Tibial artery (tissue), 4 donors: ENCODE data around the gene CAT.

Experiments
- DNase-seq, 2 donors: peaks; one replicate each; pipeline ENCODE4 v3.0.0-alpha.2; 2019
- H3K27ac ChIP-seq, 2 donors: fragments of 200-600 bp; sonication (generic) in 1 of 2; 1 replicate in 1 of 2; 2 replicates in 1 of 2; pipeline ENCODE4 v1.5.1; 2018 to 2019; ENCODE audit warnings: mild to moderate bottlenecking in 1 of 2
- H3K27me3 ChIP-seq, 2 donors: fragments of 200-600 bp; sonication (generic) in 1 of 2; one replicate each; pipeline versions ENCODE4 v1.5.1 to v1.6.0; 2016 to 2019
- H3K36me3 ChIP-seq, 3 donors: fragments of 200-600 bp; sonication (generic) in 2 of 3; one replicate each; pipeline ENCODE4 v1.5.1; 2016 to 2019; ENCODE audit warnings: mild to moderate bottlenecking in 2 of 3
- H3K4me1 ChIP-seq, 4 donors: fragments of 200-600 bp; sonication (generic) in 2 of 4; 1 replicate in 3 of 4; 2 replicates in 1 of 4; pipeline ENCODE4 v1.5.1; 2016 to 2019
- H3K4me3 ChIP-seq, 2 donors: fragments of 200-600 bp; sonication (generic) in 1 of 2; 1 replicate in 1 of 2; 2 replicates in 1 of 2; pipeline ENCODE4 v1.5.1; 2018 to 2019; ENCODE audit warnings: mild to moderate bottlenecking in 2 of 2
- H3K9me3 ChIP-seq, 3 donors: fragments of 200-600 bp; sonication (generic) in 1 of 3; one replicate each; pipeline ENCODE4 v1.5.1; 2016 to 2019
- intact Hi-C: fragments of 100-400 bp; cut with DNase I; formaldehyde crosslinking; loops from one replicate; pipeline ENCODE4 v1.15.0; 2023; ENCODE audit warnings: low total_unique reads
- TF ChIP-seq, protein P1 (sequence below), 2 experiments: fragments of 200-600 bp in 1 of 2; fragments of 450-650 bp in 1 of 2; IDR thresholded peaks; one replicate each; pipeline ENCODE4 v1.5.1; 2017 to 2019; ENCODE audit warnings: antibody characterized with exemption in 2 of 2, mild to moderate bottlenecking in 1 of 2, moderate library complexity in 1 of 2

The CAT gene

DNA sequence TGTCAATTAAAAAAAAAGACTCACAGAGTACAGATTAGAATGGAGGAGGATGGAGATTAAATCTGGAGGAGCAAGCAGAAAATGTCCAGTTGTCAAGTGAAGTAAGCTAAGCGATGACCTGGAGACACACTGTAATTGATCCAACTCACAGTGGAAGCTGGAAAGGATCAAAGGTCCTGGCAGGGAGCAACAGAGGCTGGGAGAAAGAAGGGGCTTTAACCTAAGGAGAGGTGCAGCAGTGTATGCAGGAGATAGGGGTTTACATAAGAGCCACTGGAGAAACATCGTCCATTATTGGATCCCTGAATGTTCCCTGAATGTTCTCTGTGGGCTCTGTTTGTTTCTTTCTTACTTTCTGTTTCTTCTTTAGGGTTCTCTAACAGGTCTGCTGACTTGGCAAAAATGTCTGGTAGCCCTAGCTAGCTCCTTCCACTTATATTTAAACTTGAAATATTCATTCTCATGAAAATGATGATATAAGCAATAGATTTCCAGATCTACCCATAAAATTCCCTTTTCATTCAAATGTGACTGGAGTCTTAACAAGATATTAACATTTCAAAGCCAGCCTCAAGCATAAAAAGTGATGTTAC lies 30.1 kb upstream of the CAT start:
- intact Hi-C loops: no loop called here
- no peak overlapping the region for H3K27ac ChIP-seq
- no peaks in the 10 kb centered on the region for H3K36me3 ChIP-seq
- H3K4me1 ChIP-seq: no peaks in the 10 kb centered on the region
- no peak for DNase-seq
- TF ChIP-seq, protein P1, sequence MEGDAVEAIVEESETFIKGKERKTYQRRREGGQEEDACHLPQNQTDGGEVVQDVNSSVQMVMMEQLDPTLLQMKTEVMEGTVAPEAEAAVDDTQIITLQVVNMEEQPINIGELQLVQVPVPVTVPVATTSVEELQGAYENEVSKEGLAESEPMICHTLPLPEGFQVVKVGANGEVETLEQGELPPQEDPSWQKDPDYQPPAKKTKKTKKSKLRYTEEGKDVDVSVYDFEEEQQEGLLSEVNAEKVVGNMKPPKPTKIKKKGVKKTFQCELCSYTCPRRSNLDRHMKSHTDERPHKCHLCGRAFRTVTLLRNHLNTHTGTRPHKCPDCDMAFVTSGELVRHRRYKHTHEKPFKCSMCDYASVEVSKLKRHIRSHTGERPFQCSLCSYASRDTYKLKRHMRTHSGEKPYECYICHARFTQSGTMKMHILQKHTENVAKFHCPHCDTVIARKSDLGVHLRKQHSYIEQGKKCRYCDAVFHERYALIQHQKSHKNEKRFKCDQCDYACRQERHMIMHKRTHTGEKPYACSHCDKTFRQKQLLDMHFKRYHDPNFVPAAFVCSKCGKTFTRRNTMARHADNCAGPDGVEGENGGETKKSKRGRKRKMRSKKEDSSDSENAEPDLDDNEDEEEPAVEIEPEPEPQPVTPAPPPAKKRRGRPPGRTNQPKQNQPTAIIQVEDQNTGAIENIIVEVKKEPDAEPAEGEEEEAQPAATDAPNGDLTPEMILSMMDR (IDR thresholded peaks at IDR 0.05): no peak
- no peaks in the 10 kb centered on the region for H3K27me3 ChIP-seq
- no peak overlapping the region for H3K4me3 ChIP-seq
- peaks cover 0 to 5% (median 0%) of the 10 kb centered on the region in 3 donors for H3K9me3 ChIP-seq

DNA sequence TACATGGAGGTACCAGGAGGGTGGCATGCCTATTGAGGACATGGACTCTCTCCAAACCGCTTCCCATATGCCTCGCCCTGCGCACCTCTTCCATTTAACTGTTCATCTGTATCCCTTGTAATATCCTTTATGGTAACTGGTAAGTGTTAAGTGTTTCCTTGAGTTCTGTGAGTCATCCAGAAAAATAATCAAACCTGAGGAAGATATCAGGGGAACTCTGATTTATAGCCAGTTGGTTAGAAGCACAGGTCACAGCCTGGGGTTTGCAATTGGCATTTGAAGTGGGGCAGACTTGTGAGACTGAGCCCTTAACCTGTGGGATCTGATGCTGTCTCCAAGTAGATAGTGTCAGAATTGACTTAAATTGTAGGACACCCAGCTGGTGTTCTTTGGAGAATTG lies 27.6 kb upstream of the CAT start:
- H3K4me1 ChIP-seq: no peaks in the 10 kb centered on the region
- no peaks in the 10 kb centered on the region for H3K36me3 ChIP-seq
- H3K27ac ChIP-seq: no peak overlapping the region
- H3K9me3 ChIP-seq: peaks cover 0 to 5% (median 0%) of the 10 kb centered on the region in 3 donors
- DNase-seq: no peak
- no peaks in the 10 kb centered on the region for H3K27me3 ChIP-seq
- TF ChIP-seq, protein P1 (IDR thresholded peaks at IDR 0.05): no peak
- H3K4me3 ChIP-seq: no peak overlapping the region
- intact Hi-C loops: no loop called here

DNA sequence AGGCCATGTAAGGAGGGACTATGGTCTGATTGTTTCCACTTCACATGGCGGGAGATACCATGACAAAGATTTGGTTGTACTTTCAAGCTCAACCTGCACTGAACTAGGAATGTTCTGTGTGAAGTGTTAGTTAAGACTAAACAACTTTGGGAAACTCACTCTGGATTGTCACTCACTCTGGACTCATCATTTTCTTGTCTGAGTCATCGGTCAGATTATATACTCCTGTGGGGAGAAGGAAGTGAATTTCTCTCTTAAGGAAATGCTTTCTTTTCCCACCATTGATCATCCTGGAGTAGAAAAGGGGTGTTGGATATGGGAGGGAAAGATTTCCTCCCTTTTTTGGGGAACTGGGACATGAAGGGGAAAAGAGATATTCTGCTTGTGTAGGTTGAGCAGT lies 26.9 kb upstream of the CAT start:
- H3K4me3 ChIP-seq: no peak overlapping the region
- no peaks in the 10 kb centered on the region for H3K36me3 ChIP-seq
- no peaks in the 10 kb centered on the region for H3K27me3 ChIP-seq
- TF ChIP-seq, protein P1 (IDR thresholded peaks at IDR 0.05): no peak
- H3K9me3 ChIP-seq: peaks cover 0 to 5% (median 0%) of the 10 kb centered on the region in 3 donors
- DNase-seq: no peak
- intact Hi-C loops: no loop called here
- no peak overlapping the region for H3K27ac ChIP-seq
- no peaks in the 10 kb centered on the region for H3K4me1 ChIP-seq

DNA sequence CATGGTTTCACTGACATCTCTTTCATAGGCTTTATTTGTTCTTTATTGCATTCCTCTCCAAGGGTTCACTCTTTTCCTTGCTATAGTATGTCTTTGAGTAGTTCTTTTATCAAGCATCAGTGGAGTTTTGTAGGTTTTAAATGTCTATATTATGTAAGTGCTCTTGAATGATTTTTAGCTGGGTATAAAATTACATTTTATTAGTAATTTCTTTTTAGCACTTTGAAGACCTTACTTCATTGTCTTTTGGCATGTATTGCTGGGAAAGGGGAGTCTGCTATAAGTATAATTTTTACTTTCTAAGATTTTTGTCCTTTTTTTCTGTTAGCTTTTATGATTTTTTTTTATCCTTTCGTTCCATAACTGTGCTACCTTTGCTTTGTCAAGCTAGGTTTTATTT lies 25.5 kb upstream of the CAT start:
- Histone ChIP-seq H3K4me1 (no peaks in the 10 kb centered on the region), H3K27ac (no peak overlapping the region), H3K4me3 (no peak overlapping the region), H3K9me3 (peaks cover 0 to 5% (median 0%) of the 10 kb centered on the region in 3 donors), H3K27me3 (no peaks in the 10 kb centered on the region), H3K36me3 (no peaks in the 10 kb centered on the region)
- TF ChIP-seq, protein P1 (IDR thresholded peaks at IDR 0.05): no peak
- intact Hi-C loops: no loop called here
- DNase-seq: no peak

DNA sequence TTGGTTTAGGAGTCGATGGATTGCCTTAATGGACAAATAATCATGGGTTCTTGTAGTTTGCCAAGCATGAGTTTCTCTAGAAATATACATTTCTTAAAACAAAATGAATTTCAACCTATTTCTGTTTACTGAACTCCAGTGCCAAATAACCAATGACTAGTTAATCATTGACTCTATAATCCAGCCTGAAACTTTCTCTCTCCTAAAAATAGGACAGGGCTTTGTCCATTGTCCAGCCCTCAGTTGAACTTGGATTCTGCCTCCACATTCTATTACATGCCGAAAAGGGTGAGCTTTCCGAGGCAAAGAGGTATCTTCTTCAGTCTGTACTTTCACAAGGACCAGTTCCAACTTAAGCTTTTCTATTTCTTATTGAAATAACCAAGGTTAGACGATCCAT lies 23.2 kb upstream of the CAT start:
- TF ChIP-seq, protein P1 (IDR thresholded peaks at IDR 0.05): no peak
- Histone ChIP-seq H3K27me3 (no peaks in the 10 kb centered on the region), H3K27ac (no peak overlapping the region), H3K36me3 (no peaks in the 10 kb centered on the region), H3K4me3 (no peak overlapping the region), H3K9me3 (peaks cover 0 to 5% (median 0%) of the 10 kb centered on the region in 3 donors), H3K4me1 (no peaks in the 10 kb centered on the region)
- DNase-seq: no peak
- intact Hi-C loops: no loop called here

DNA sequence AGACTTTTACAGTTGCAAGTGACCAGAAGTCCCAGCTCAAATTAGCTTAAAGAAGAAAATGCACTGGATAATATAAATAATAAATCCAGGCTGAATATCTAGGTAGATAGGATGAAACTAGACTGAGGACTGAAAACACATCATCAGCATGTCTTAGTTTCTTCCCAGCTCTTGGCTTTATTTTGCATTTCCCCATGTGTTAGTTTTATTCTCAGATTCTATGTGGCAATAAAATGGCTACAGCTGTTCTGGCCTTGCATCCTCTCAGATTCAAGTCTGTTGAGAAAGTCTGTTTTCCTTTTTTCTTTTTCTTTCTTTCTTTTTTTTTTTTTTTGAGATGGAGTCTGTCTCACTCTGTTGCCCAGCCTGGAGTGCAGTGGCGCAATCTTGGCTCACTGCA lies 22.6 kb upstream of the CAT start:
- Histone ChIP-seq H3K27ac (no peak overlapping the region), H3K36me3 (no peaks in the 10 kb centered on the region), H3K27me3 (no peaks in the 10 kb centered on the region), H3K4me1 (no peaks in the 10 kb centered on the region), H3K9me3 (peaks cover 0 to 5% (median 0%) of the 10 kb centered on the region in 3 donors), H3K4me3 (no peak overlapping the region)
- intact Hi-C loops: no loop called here
- no peak for DNase-seq
- TF ChIP-seq, protein P1 (IDR thresholded peaks at IDR 0.05): no peak
